ENCODE measurements around the gene RHBG.

Gene RHBG

DNA sequence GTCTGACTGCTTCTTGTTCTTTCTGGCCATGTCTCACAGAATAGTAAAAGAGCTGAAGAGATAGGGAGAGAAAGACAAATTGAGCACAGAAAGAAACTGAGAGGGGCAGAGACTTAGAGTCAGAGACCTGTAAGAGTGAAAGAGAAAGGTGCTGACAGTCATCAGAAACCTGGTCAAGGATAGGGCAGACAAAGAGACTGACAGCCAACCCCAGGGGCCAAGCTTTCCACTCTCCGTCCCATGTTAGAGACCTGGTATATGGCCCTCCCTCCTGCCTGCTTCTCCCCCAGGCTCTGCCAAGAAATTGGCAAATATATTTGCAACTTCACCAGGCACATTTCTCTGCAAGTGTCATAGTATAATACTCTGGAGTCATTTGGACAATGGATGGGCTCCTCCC is 64.6 kb downstream of the RHBG start:
- Histone ChIP-seq H3K4me2 (ENCODE audit: low read length) (no peak overlapping the region), H3K79me2 (ENCODE audit: control insufficient read depth, insufficient read depth, low read length) (peaks cover 2% of the 10 kb centered on the region), H4K5ac (ENCODE audit: low read length) (no peak overlapping the region), H3K18ac (ENCODE audit: low read length) (no peak overlapping the region), H3K4ac (ENCODE audit: low read depth, low read length) (no peak overlapping the region), H3K27me3 (ENCODE audit: insufficient read depth, low read length, poor library complexity) (peaks cover 38% of the 10 kb centered on the region), H3K4me3 (ENCODE audit: low read length) (no peak overlapping the region), H2AK5ac (ENCODE audit: low read length) (no peak overlapping the region), H3K79me1 (ENCODE audit: low read length) (no peaks in the 10 kb centered on the region), H3K27ac (ENCODE audit: low read depth, low read length) (no peak overlapping the region), H4K8ac (ENCODE audit: low read depth, low read length) (no peak overlapping the region), H3K9ac (ENCODE audit: low read length) (no peak overlapping the region), H3K4me1 (ENCODE audit: control insufficient read depth, low read depth, low read length) (peaks cover 26% of the 10 kb centered on the region), H2BK5ac (ENCODE audit: low read length) (no peak overlapping the region), H2BK120ac (ENCODE audit: low read depth, low read length) (no peak overlapping the region), H3K23ac (ENCODE audit: low read length) (no peak overlapping the region), H3K56ac (ENCODE audit: low read length) (no peak overlapping the region), H3K36me3 (ENCODE audit: control insufficient read depth, insufficient read depth, low read length) (no peaks in the 10 kb centered on the region), H2BK15ac (replicated peaks; ENCODE audit: low read depth) (no peak overlapping the region)
- WGBS (ENCODE audit: extremely low coverage, insufficient coverage, low lambda C conversion rate), result no CpG with 5 or more reads among the region's 1 CpG
- no peak for DNase-seq

Small RNAs within 50 kb of the gene (small RNA-seq; reads per million reads assigned to genes)
- 4.3 reads per million, percentile 65 among the genes with 10 or more reads in this experiment for gene MIR9-1 (ENCODE audit: insufficient read depth)
